ENCODE results near the gene IL1RAPL1. TPM values are rescaled to one million over a fixed set of nuclear protein-coding genes. Genes with fewer than 3 reads are reported as not detected.
A peak's percentile ranks its signal among the peaks of the same experiment; 100 is the strongest.

IL1RAPL1 gene
- total and polyA plus RNA-seq, 9 donors, result 0.39 to 2.3 (median 1.2) TPM

GRCh38 chrX:29842552-29842951, 1255.3 kb downstream of the IL1RAPL1 start:
- WGBS (ENCODE audit: insufficient coverage), result no CpG with 5 or more reads among the region's 4 CpGs
- Histone ChIP-seq H3K27ac (ENCODE audit: low read length) (no peak overlapping the region), H3K9me3 (replicated peaks; ENCODE audit: control insufficient read depth, low read depth, low read length) (peaks cover 3% of the 10 kb centered on the region), H3K27me3 (ENCODE audit: control insufficient read depth, insufficient read depth, low read length) (no peaks in the 10 kb centered on the region), H3K4me3 (ENCODE audit: low read length) (no peak overlapping the region), H3K4me1 (ENCODE audit: control insufficient read depth, insufficient read depth, low read length) (no peaks in the 10 kb centered on the region), H3K36me3 (ENCODE audit: control insufficient read depth, insufficient read depth, low read length) (no peaks in the 10 kb centered on the region)
- no peak for DNase-seq

DNA sequence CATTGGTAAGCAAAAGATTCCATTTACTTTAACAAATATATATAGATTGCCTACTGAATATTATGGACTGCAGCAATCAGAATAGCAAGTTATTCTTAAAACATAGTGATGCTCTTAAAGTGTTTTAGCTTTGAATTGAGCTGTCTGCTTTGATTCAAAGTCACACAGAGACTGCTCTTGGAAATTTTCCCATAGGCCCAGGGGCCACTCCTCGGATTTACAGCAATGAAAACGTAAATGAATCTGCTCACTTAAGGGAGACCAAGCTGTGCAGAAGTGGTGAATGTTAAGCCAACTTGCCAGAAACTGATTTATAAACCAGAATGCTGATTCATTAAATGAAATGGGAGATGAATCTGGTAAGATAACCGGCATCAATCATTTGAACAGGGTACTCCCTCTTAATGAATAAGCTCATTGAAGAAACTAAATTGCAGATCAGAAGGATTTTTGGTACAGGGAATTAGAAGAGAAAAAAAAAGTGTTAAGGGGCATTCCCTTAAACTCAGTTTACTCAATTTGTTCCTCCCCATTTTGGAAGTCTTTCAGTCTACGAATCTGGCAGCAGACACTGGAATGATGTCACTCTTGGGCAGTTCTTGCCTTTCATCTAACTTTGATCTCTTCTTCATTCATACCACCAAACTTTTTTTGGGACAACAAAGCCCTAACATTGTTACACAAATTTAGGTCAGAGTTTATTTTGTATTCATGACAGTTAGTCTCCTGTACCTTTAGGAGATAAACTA, 1264.8 kb downstream of the IL1RAPL1 start:
- Histone ChIP-seq H3K4me1 (ENCODE audit: control insufficient read depth, insufficient read depth, low read length) (no peaks in the 10 kb centered on the region), H3K27me3 (ENCODE audit: control insufficient read depth, insufficient read depth, low read length) (peaks cover 2% of the 10 kb centered on the region), H3K27ac (ENCODE audit: low read length) (no peak overlapping the region), H3K9me3 (replicated peaks; ENCODE audit: control insufficient read depth, low read depth, low read length) (no peaks in the 10 kb centered on the region), H3K4me3 (ENCODE audit: low read length) (no peak overlapping the region), H3K36me3 (ENCODE audit: control insufficient read depth, insufficient read depth, low read length) (no peaks in the 10 kb centered on the region)
- DNase-seq, result peak; percentile 9
- 32% methylated on average over 3 of the region's 4 CpGs for WGBS (ENCODE audit: insufficient coverage)

GRCh38 chrX:29852767-29853166, 1265.5 kb downstream of the IL1RAPL1 start:
- Histone ChIP-seq H3K27me3 (ENCODE audit: control insufficient read depth, insufficient read depth, low read length) (peaks cover 2% of the 10 kb centered on the region), H3K4me3 (ENCODE audit: low read length) (no peak overlapping the region), H3K9me3 (replicated peaks; ENCODE audit: control insufficient read depth, low read depth, low read length) (no peaks in the 10 kb centered on the region), H3K27ac (ENCODE audit: low read length) (no peak overlapping the region), H3K4me1 (ENCODE audit: control insufficient read depth, insufficient read depth, low read length) (no peaks in the 10 kb centered on the region), H3K36me3 (ENCODE audit: control insufficient read depth, insufficient read depth, low read length) (no peaks in the 10 kb centered on the region)
- no peak for DNase-seq

GRCh38 chrX:29858714-29859113, 1271.5 kb downstream of the IL1RAPL1 start:
- Histone ChIP-seq H3K4me3 (ENCODE audit: low read length) (no peak overlapping the region), H3K4me1 (ENCODE audit: control insufficient read depth, insufficient read depth, low read length) (no peaks in the 10 kb centered on the region), H3K27me3 (ENCODE audit: control insufficient read depth, insufficient read depth, low read length) (no peaks in the 10 kb centered on the region), H3K27ac (ENCODE audit: low read length) (no peak overlapping the region), H3K9me3 (replicated peaks; ENCODE audit: control insufficient read depth, low read depth, low read length) (no peaks in the 10 kb centered on the region), H3K36me3 (ENCODE audit: control insufficient read depth, insufficient read depth, low read length) (no peaks in the 10 kb centered on the region)
- DNase-seq, result no peak

DNA sequence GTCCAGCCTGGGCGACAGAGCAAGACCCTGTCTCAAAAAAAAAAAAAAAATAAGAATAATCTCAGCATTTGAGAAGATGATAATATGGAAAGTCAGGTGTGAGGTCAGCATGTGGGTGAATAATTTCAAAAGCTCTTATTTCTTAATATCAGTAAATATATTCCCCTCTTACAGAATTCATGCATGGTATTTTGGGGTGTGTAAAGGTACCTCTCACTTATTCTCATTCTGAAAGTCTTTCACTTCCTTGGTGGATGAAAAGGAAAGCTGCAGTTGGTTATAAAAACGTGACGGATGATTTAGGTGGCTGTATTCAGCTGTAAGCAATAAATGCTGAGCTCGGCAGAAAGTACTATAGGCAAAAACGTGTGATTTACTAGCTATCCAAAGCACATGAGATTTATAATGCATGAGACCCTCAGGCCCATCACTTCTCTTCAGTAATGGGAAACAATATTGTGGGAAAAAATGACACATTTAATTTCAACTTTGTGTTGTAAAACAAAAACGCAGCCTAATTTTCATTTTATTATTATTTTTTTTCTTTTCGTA, 1275.0 kb downstream of the IL1RAPL1 start:
- Histone ChIP-seq H3K4me1 (ENCODE audit: control insufficient read depth, insufficient read depth, low read length) (no peaks in the 10 kb centered on the region), H3K36me3 (ENCODE audit: control insufficient read depth, insufficient read depth, low read length) (no peaks in the 10 kb centered on the region), H3K4me3 (ENCODE audit: low read length) (no peak overlapping the region), H3K27me3 (ENCODE audit: control insufficient read depth, insufficient read depth, low read length) (no peaks in the 10 kb centered on the region), H3K27ac (ENCODE audit: low read length) (no peak overlapping the region), H3K9me3 (replicated peaks; ENCODE audit: control insufficient read depth, low read depth, low read length) (no peaks in the 10 kb centered on the region)
- no CpG with 5 or more reads among the region's 7 CpGs for WGBS (ENCODE audit: insufficient coverage)
- no peak for DNase-seq

DNA sequence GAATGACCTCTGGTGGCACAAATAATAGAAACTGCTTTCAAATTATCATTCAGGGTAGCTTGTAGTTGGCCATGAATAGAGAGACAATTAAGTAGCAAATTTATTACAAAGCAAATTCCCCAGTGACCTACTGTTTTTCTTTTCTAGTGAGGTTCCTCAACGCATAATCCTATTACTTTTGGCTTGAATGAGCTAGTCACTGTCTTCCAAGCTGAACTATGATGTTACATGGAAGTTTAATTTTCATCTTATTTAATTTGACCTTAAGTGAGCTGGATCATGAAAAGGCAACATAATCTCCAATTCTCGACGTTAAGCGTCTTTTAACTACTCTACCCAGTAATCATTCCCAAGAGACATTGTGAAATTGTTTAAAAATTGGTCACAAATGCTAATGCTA, 1280.7 kb downstream of the IL1RAPL1 start:
- H3K36me3 ChIP-seq (ENCODE audit: control insufficient read depth, insufficient read depth, low read length), result no peaks in the 10 kb centered on the region
- no peak overlapping the region for H3K4me3 ChIP-seq (ENCODE audit: low read length)
- WGBS (ENCODE audit: insufficient coverage), result no CpG with 5 or more reads among the region's 4 CpGs
- H3K27me3 ChIP-seq (ENCODE audit: control insufficient read depth, insufficient read depth, low read length), result no peaks in the 10 kb centered on the region
- DNase-seq, result no peak
- no peak overlapping the region for H3K27ac ChIP-seq (ENCODE audit: low read length)
- H3K4me1 ChIP-seq (ENCODE audit: control insufficient read depth, insufficient read depth, low read length), result no peaks in the 10 kb centered on the region
- H3K9me3 ChIP-seq (replicated peaks; ENCODE audit: control insufficient read depth, low read depth, low read length), result no peaks in the 10 kb centered on the region

DNA sequence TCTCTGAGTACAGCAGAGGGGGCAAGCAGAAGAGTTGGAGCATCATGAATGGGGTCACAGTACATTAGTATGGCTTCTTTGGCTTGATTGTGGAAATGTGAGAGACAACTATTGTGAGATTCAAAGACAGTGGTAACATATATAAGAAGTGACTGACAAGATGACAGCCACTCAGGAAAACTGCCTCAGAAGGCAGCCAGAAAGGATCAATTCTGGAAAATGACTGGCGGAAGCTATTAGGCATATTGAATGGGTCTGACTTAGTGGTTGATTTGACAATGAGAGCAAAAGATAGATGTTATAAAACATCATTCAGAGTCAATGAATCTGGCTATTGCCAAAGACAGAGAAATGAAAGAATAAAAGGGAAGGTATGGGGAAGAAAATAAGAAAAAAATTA, 1282.6 kb downstream of the IL1RAPL1 start:
- no peaks in the 10 kb centered on the region for H3K27me3 ChIP-seq (ENCODE audit: control insufficient read depth, insufficient read depth, low read length)
- 83% methylated on average over 1 of the region's 1 CpG for WGBS (ENCODE audit: insufficient coverage)
- no peaks in the 10 kb centered on the region for H3K4me1 ChIP-seq (ENCODE audit: control insufficient read depth, insufficient read depth, low read length)
- H3K9me3 ChIP-seq (replicated peaks; ENCODE audit: control insufficient read depth, low read depth, low read length), result no peaks in the 10 kb centered on the region
- no peaks in the 10 kb centered on the region for H3K36me3 ChIP-seq (ENCODE audit: control insufficient read depth, insufficient read depth, low read length)
- DNase-seq, result no peak
- no peak overlapping the region for H3K4me3 ChIP-seq (ENCODE audit: low read length)
- H3K27ac ChIP-seq (ENCODE audit: low read length), result no peak overlapping the region

GRCh38 chrX:29870608-29871007, 1283.4 kb downstream of the IL1RAPL1 start:
- Histone ChIP-seq H3K36me3 (ENCODE audit: control insufficient read depth, insufficient read depth, low read length) (no peaks in the 10 kb centered on the region), H3K4me3 (ENCODE audit: low read length) (no peak overlapping the region), H3K27ac (ENCODE audit: low read length) (no peak overlapping the region), H3K9me3 (replicated peaks; ENCODE audit: control insufficient read depth, low read depth, low read length) (no peaks in the 10 kb centered on the region), H3K27me3 (ENCODE audit: control insufficient read depth, insufficient read depth, low read length) (no peaks in the 10 kb centered on the region), H3K4me1 (ENCODE audit: control insufficient read depth, insufficient read depth, low read length) (no peaks in the 10 kb centered on the region)
- DNase-seq, result no peak
- 65% methylated on average over 2 of the region's 3 CpGs for WGBS (ENCODE audit: insufficient coverage)

GRCh38 chrX:29872831-29873230, 1285.6 kb downstream of the IL1RAPL1 start:
- Histone ChIP-seq H3K4me1 (ENCODE audit: control insufficient read depth, insufficient read depth, low read length) (no peaks in the 10 kb centered on the region), H3K27me3 (ENCODE audit: control insufficient read depth, insufficient read depth, low read length) (no peaks in the 10 kb centered on the region), H3K4me3 (ENCODE audit: low read length) (no peak overlapping the region), H3K9me3 (replicated peaks; ENCODE audit: control insufficient read depth, low read depth, low read length) (no peaks in the 10 kb centered on the region), H3K27ac (ENCODE audit: low read length) (no peak overlapping the region), H3K36me3 (ENCODE audit: control insufficient read depth, insufficient read depth, low read length) (no peaks in the 10 kb centered on the region)
- WGBS (ENCODE audit: insufficient coverage), result no CpG with 5 or more reads among the region's 2 CpGs
- DNase-seq, result no peak

- H3K27ac ChIP-seq (ENCODE audit: low read length), result no peak overlapping the region
- no peak overlapping the region for H3K4me3 ChIP-seq (ENCODE audit: low read length)
- no peaks in the 10 kb centered on the region for H3K9me3 ChIP-seq (replicated peaks; ENCODE audit: control insufficient read depth, low read depth, low read length)
- 60% methylated on average over 1 of the region's 4 CpGs for WGBS (ENCODE audit: insufficient coverage)
- no peaks in the 10 kb centered on the region for H3K27me3 ChIP-seq (ENCODE audit: control insufficient read depth, insufficient read depth, low read length)
- H3K36me3 ChIP-seq (ENCODE audit: control insufficient read depth, insufficient read depth, low read length), result no peaks in the 10 kb centered on the region
- DNase-seq, result no peak
- no peaks in the 10 kb centered on the region for H3K4me1 ChIP-seq (ENCODE audit: control insufficient read depth, insufficient read depth, low read length)
Measured at GRCh38 chrX:29876733-29877132, 1289.5 kb downstream of the IL1RAPL1 start.

GRCh38 chrX:29880977-29881376, 1293.7 kb downstream of the IL1RAPL1 start:
- Histone ChIP-seq H3K4me3 (ENCODE audit: low read length) (no peak overlapping the region), H3K27ac (ENCODE audit: low read length) (no peak overlapping the region), H3K9me3 (replicated peaks; ENCODE audit: control insufficient read depth, low read depth, low read length) (no peaks in the 10 kb centered on the region), H3K27me3 (ENCODE audit: control insufficient read depth, insufficient read depth, low read length) (no peaks in the 10 kb centered on the region), H3K36me3 (ENCODE audit: control insufficient read depth, insufficient read depth, low read length) (no peaks in the 10 kb centered on the region), H3K4me1 (ENCODE audit: control insufficient read depth, insufficient read depth, low read length) (no peaks in the 10 kb centered on the region)
- no peak for DNase-seq
- WGBS (ENCODE audit: insufficient coverage), result 67% methylated on average over 1 of the region's 3 CpGs
